SKM-1 (cell line): ENCODE data around the gene PRDX3.
"Not testable (repeated sequence)": the region's sequence is repeated elsewhere in the genome, so short reads cannot be mapped to it uniquely, and the experiment has no call there.

Experiments used
- DNase-seq: peaks from one replicate; lab custom pipeline; 2025; ENCODE audit not compliant: unreplicated experiment; lab: John Stamatoyannopoulos, UW

The PRDX3 gene

DNA sequence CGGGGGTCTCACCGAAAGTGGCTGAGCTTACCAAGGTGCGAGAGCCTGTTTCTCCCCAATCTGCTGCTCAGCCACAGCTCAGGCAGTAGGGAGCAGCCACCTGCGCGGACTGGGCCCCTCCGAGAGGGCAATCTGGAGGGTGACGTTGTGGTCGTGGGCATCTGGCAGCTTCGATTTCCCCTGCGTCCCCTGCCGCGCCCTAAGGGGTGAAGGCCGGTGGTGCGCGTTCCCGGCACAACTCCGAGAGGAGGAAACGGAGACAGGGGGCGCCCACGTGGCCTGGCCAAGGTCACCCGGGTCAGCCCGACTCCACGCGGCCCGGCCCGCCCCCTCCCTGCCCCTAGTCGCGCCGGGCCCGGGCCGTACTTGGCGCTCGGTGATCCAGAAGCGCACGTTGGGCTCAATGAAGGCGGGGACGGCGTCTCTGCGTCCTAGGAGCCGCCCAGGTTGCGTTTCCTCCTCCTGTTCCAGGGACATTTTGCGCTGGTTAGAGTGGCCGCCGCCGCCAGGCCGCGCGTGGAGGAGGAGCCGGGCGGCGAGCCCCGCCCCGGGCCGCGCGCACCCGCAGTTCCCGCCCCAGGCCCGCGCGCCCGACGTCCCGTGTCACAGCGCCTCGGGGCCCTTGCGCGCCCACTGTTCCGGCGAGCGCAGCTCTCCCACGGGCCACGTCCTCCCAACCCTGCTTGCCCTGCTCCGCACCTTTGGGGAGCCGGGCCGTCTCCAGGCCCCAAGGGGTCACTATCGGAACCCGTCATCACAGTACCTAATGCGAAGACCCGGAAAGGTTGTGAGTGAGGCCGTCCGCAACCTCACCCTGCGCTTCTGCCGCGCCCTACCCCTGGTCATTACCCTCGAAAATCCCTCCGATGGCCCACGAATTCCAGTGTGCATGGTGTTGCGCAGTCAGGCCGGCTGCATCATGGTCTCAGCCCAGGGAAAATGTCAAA, 13.2 kb downstream of the PRDX3 start, which contains the start of gene SFXN4:
Gene SFXN4 (minus strand): TSS at position 544 of the 947 bp plus-strand sequence. CDS start 67 bp downstream, at position 477.
- DNase-seq = peak; percentile 81

DNA sequence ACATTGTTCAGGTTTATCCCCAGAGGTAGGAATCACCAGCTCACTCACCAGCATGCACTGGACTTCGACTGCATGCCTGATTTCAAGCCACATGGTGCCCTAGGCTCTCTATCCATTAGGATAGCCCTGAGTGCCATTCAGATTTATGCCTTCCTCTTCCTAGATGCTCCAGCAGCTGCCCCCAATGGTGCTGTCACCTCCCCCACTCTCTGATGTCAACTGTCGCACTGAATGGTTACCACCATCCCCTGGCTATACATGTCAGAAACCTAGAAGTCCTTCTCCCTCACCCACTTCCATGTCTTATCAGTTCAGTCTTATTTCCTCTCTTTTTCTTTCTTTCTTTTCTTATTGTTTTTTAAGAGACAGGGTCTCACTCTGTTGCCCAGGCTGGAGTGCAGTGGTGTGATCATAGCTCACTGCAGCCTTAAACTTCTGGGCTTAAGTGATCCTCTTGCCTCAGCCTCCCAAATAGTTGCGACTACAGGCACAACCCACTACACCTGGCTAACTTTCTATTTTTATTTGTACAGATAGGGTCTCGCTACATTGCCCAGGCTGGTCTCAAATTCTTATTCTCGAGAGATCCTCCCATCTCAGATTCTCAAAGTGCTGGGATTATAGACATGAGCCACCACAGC, 16.0 kb downstream of the PRDX3 start:
- no peak for DNase-seq

DNA sequence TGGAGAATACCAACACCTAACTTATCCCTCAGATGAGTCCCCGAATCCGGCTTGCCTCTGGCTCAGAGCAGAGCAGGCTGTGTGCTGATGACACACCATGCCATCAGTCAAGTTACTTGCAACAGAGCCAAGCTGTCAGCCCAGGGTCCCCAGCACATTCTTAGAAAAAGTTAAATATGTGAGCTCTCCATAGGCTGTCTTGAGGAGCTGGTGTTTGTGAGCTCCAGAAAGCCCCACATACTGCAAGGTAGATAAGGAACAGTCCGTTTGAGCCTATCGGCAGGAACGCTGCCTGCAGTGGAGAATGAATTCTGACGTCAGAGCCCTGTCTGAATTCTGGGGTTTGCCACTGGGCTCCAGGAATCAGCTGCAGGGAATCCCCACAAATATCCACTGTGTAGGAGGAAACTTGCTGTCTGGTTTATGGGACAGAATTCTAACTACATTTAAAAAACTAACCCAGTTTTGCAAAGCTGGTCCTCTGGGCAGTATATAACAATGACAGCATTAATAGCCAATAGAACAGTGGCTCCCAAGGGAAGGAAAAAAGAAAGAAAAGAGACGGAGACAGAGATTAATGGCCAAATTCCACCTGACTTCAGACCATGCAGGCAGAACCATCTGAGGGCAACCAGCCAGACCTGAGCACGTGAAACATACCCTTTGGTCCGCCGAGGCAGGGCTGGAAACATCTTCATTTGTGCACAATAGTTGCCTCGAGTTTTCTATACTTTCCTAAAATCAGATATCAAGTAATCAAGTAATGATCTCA, 16.7 kb downstream of the PRDX3 start:
- DNase-seq = no peak

DNA sequence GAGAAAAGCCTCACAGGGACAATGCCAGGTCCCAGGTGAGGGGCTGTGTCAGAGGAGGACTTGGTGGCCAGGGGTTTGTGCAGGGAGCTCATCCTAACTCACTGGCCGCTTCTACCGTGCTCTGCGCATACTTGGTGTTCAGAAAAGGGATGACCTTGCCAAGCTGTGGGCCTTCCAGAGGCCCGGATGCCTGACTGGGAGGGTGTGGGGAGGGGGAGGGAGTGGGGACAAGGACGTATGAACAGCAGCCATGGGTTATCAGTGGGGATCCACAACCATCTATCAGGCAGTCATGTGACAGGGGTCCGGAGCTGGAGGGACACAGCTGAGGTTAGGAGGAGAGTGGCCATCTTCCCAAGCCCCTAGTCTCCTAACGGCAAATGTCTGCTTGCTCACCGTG, 19.3 kb downstream of the PRDX3 start:
- no peak for DNase-seq

DNA sequence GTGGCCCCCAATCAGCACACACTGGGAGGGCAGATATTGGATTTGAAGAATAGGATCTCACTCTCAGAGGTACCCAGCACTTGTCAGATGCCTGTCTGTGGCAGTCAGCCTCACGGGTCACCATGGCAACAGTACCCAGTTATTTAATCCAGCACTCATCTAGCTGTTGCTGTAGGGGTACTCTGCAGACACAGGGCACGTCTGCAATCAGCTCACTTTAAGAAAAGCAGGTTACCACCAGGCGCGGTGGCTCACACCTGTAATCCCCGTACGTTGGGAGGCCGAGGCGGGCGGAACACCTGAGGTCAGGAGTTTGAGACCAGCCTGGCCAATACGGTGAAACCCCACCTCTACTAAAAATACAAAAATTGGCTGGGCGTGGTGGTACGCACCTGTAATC, 25.0 kb downstream of the PRDX3 start:
- no peak for DNase-seq

DNA sequence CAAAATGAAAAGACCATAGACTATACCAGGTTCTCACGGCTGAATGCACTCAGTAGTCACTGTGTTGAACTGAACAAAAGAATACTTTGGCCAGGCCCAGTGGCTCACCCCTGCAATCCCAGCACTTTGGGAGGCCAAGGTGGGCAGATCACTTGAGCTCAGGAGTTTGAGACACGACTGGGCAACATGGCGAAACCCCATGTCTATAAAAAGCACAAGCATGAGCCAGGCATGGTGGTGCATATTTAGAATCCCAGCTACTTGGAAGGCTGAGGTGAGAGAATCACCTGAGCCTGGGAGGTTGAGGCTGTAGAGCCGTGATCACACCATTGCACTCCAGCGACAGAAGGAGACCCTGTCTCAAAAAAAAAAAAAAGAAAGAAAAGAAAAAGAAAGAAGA, 25.6 kb downstream of the PRDX3 start:
- DNase-seq = no peak

DNA sequence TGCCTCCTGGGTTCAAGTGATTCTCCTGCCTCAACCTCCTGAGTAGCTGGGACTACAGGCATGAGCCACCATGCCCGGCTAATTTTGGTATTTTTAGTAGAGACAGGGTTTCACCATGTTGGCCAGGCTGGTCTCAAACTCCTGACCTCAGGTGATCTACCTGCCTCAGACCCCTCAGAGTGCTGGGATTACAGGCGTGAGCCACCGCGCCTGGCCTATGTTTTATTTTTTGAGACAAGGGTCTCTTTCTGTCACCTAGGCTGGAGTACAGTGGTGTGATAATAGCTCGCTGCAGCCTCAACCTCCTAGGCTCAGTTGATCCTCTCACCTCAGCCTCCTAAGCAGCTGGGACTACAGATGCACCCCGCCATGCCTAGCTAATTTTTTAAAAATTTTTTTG, 27.0 kb downstream of the PRDX3 start:
- DNase-seq = not testable (repeated sequence)

DNA sequence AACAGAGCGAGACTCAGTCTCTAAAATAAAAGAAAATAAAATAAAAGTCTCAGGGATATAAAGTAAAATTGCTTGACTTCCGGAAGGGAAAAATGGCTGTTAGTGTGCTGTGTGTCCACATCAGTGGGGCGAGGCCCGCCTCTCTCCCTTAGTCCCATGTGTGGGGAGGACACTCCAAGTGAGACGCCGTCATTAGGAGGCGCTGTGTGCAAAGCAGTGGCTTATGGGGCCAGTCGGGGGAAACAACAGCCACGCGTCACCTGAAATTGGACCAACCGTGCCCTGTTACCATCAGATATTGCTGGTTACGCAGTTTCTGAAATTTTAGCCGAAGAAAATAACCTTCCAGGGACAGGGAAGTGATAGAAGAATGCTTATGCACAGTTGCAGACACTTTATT, 28.9 kb downstream of the PRDX3 start:
- no peak for DNase-seq

DNA sequence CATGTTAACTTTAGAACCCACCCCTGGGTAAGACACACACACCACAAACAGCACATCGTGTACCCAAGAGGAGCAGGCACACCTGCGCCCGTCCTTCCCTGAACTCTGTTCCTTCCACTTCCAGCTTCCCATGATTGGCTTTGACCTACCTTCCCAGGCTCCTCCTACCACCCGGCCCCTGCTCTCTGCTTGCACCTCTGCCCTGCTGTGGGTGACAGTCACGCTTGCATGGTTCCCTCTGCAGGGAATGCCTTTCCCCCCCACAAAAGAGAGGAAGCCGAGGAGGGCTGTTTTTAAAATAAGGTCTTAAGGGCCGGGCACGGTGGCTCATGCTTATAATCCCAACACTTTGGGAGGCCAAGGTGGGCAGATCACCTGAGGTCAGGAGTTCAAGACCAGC, 29.5 kb downstream of the PRDX3 start:
- DNase-seq = no peak

DNA sequence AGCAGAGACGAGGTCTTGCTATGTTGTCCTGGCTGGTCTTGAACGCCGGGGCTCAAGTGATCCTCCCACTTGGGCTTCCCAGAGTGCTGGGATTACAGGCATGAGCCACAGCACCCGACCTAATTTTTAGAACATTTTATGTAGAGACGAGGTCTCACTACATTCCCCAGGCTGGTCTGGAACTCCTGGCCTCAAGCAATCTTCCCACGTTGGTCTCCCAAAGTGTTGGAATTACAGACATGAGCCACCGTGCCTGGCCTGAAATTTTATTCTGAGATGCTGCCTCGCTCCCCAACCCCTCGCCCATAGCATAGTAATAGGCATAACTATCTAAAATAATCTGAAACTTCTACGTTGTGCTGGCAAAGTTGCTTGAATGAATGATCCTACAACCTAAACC, 35.0 kb downstream of the PRDX3 start:
- no peak for DNase-seq

DNA sequence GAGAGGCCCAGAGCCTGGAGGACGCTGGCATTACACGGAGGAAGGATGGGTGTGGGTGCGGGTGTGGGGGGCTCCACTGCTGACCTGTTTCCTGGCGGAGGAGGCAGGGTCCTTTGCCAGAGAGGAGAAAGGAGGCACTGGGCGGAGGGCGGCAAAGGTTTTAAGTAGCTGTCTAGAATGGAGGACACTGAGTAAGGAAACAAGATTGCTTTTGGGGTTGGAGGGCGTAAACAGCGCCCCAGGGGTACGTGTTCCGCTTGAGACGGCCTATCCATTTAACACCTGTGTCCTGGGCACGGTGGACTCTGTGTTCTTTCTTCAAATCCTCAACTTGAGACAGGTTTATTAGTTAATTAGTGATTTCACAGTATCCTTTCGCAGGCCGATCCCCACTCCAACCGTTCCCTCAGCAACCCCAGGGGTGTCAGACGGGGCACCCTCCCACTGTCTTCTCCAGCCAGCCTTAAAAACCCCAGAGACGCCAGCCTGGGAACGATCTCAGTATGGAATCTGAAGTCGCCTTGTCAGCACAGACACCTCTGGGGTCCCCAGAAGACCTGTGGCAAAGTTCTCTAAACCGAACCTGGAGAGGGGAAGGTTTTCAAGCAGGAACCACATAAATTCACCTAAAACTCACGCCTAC, 37.9 kb downstream of the PRDX3 start:
- no peak for DNase-seq

DNA sequence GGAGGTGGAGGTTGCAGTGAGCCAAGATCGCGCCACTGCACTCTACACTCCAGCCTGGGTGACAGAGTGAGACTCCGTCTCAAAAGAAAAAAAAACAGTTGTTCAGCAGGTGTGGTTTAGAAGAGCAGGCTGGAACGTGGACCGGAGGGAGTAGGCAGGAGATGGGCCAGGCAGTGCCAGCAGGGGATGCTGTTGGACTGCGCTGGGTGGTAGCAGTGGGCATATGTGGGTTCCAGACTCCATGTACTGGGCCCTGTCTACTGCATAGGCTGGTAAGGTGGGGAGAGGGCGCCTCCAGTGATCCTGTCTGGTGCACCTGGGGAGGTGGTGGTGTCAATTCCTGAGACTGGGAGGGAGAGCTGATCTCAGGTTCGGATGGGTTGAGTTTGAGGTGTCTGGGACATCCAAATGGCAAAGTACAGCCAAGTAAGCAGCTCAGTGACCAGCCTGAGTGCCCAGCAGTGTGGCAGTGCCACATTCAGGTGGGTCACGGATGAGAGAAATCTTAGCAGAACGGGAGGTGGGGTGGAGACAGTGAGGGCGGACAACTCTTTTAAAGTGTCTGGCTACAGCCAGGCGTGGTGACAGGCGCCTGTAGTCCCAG, 39.0 kb downstream of the PRDX3 start:
- DNase-seq = no peak

DNA sequence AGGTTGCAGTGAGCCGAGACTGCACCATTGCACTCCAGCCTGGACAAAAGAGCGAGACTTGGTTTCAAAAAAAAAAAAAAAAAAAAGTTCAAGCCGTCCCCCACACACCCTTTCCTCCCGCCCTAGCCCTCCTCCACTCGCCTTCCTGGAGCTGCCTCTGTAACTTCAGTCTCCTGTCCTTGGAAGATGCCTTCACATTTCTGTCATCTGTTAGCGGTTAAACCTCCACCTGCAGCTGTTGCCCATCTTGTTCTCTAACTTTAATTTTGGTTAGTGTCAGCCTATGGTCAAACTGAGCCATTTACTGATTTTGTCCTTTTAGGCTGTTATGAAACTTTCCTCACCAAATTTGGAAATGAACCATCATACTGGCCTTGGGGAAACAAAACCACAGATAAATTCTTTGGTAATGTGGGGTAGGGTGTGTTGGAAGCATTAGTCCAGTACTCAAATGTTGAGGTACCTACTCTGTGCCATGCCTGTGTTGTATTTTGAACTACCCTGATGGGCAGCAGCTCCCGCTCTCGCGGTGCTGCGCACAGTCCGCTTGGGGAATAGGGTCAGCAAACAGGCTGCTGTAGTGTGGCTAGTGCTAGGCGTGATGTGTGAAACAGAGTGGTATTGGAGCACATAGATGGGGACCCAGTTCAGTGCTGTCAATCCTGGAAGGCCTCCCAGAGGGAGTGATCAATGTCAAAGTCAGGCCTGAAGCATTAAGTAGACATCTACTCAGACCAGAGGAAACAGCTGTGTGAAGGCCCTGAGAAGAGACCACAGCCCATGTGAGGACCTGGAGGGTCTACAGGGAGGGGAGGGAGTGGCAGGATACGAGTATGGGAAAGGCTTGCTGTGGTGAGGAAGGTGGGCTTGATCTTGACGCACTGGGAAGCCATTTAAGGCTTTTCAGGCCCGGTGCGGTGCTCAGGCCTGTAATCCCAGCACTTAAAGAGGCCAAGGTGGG, 40.0 kb downstream of the PRDX3 start:
- DNase-seq = no peak

DNA sequence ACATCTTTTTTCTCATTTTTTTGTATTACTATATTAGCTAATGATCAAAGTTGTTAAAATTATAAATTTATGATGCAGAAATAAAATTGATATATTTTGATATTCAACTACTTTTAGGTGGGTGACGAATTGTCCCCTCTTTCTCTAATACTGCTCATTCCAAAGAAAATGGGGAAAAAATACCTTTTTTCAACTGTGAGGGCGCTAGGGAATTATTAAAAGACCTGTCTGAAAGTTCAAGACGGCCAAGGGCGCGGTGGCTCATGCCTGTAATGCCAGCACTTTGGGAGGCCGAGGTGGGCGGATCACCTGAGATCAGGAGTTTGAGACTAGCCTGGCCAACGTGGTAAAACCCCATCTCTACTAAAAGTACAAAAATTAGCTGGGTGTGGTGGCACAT, 40.7 kb downstream of the PRDX3 start:
- not testable (repeated sequence) for DNase-seq

DNA sequence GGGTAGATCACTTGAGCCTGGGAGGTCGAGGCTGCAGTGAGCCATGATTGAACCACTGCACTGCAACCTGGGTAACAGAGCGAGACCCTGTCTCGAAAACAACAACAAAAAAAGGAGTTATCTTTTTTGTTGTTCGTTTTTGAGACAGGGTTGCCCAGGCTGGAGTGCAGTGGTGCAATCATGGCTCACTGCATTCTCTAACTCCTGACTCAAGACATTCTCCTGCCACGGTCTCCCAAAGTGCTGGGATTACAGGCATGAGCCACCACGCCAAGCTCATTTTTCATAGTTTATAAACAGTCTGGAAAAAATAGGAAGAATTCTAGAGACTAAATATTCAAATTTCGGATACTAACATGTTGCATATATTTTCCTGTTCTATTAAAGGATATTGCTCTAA, 42.5 kb downstream of the PRDX3 start:
- DNase-seq = no peak

DNA sequence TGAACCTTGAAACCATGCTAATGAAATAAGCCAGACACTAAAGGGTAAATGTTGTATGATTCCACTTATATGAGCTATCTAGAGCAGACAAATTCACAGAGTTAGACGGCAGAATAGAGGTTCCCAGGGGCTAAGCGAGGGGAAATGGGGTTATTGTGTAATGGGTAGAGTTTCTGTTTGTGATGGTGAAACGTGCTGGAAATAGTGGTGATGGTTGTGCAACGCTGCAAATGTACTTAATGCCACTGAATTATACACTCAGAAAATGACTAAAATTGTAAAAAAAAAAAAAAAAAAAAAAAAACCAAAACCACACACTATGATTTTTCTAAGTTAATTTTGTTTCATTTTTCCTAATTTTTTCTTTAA, 43.1 kb downstream of the PRDX3 start:
- peak; percentile 81 for DNase-seq

DNA sequence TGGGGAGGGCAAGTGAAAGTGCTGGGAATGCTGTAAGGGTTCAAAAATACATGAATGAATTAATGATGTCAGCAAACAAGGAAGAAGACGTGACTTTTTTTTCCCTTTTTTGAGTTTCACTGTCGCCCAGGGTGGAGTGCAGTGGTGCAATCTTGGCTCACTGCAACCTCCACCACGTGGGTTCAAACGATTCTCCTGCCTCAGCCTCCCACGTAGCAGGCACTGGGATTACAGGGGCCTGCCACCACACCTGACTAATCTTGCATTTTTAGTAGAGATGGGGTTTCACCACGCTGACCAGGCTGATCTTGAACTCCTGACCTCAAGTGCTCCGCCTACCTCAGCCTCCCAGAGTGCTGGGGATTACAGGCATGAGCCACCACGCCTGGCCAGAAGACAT, 44.7 kb downstream of the PRDX3 start:
- DNase-seq = no peak

DNA sequence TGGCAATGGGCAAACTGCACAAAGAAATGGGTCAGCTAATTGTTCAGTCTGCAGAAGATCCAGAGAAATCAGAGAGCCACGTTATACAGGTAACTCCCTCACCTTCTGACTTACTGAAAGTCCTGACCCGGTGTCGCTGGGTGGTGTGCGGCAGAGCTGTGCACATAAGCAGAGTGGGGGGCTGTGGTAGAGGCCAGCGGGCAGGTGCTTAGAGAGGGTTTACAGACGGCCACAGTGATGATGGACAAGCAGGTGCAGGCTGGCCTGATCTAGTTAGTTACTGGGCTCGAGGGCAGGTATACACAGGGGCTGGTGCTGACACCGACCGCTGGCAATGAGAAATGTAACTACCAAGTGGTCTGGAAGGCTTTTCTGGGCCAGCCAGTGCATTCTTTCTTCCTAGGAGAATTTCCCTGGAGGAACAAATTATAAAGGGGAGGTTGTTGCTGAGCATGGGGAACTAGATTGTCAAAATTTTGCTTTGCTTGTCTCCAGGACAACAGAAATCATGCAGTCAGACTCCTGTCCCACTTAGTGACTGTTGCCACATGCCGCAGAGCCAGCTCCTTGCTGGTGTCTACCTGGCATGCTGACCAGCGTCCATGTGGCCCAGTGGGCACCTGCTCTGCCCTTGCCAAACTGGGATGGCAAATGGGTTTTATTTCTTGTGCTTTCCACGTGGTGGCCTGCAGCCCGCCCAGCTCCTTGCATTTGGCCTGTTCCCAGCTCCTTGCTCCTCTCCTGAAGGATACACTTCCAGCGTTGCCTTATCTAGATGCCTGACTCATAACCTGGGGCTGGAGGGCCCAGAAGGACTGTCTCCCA, 45.9 kb downstream of the PRDX3 start:
- DNase-seq = no peak
